Measurements from ENCODE around the gene MCC.

DNA sequence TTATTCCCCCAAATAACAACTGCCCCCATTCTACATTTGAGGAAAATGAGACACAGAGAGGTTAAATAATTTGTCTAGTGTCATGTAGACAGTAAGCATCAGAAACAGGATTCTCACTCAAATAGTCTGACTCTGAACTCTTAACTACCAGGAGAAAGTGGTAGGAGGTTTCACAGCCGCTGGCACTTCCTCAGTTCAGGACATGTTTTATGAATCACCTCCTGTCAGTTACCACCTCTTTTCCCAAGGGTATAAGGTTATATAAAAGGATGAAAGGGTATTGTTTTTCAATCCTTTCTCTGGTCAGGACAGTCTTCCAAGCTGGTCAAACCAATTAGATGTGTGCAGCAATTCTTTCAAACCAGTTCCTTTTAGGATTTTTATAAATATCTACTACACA is 105.5 kb downstream of the MCC start:
- TF ChIP-seq, protein P1, sequence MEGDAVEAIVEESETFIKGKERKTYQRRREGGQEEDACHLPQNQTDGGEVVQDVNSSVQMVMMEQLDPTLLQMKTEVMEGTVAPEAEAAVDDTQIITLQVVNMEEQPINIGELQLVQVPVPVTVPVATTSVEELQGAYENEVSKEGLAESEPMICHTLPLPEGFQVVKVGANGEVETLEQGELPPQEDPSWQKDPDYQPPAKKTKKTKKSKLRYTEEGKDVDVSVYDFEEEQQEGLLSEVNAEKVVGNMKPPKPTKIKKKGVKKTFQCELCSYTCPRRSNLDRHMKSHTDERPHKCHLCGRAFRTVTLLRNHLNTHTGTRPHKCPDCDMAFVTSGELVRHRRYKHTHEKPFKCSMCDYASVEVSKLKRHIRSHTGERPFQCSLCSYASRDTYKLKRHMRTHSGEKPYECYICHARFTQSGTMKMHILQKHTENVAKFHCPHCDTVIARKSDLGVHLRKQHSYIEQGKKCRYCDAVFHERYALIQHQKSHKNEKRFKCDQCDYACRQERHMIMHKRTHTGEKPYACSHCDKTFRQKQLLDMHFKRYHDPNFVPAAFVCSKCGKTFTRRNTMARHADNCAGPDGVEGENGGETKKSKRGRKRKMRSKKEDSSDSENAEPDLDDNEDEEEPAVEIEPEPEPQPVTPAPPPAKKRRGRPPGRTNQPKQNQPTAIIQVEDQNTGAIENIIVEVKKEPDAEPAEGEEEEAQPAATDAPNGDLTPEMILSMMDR (IDR thresholded peaks at IDR 0.05), result no peak
- TF ChIP-seq EZH2 (IDR thresholded peaks at IDR 0.05; ENCODE audit: borderline replicate concordance, insufficient read depth, low read depth, low read length, poor library complexity, severe bottlenecking), result no peak

All from B cell (primary cell).